B cell (primary cell): ENCODE results near the gene KPNA4.

Source experiments
- CTCF ChIP-seq: fragments of 200-600 bp; IDR thresholded peaks from one replicate; pipeline ENCODE4 v1.8.0; 2022; ENCODE audit warnings: antibody characterized with exemption, mild to moderate bottlenecking
- EZH2 ChIP-seq: IDR thresholded peaks from 2 replicates; pipeline ENCODE4 v1.6.1; 2012; ENCODE audit warnings: borderline replicate concordance, low read depth, mild to moderate bottlenecking, moderate library complexity, low read length; ENCODE audit not compliant: insufficient read depth, poor library complexity, severe bottlenecking

GRCh38 chr3:160470181-160470580 lies 95.2 kb downstream of the KPNA4 start:
- TF ChIP-seq CTCF (no peak), EZH2 (no peak)
